ENCODE measurements around the gene DPP10.
A peak's percentile ranks its signal among the peaks of the same experiment; 100 is the strongest.

Gene DPP10

GRCh38 chr2:115160531-115161080 lies 718.2 kb downstream of the DPP10 start:
- no peak overlapping the region for H3K27ac ChIP-seq (replicated peaks; ENCODE audit: low read length)
- no peak overlapping the region for H2BK120ac ChIP-seq (ENCODE audit: low read depth, low read length)
- H3K9ac ChIP-seq (ENCODE audit: low read depth, low read length, poor library complexity) = no peak overlapping the region
- peak overlapping the region in 1 of 2 donors; percentile 35 for H3K4me3 ChIP-seq (ENCODE audit: low read length in 2 of 2)
- no peak overlapping the region for H2AK5ac ChIP-seq (ENCODE audit: low read depth, low read length)
- no peak overlapping the region for H2BK5ac ChIP-seq (ENCODE audit: low read length)
- H4K91ac ChIP-seq (ENCODE audit: low read depth, low read length, poor library complexity) = no peak overlapping the region
- no peak for DNase-seq (ENCODE audit: low spot score)
- H4K8ac ChIP-seq (ENCODE audit: low read depth, low read length) = no peak overlapping the region
- H3K4me2 ChIP-seq (ENCODE audit: insufficient read depth, low read length, poor library complexity, severe bottlenecking) = no peak overlapping the region
- H3K18ac ChIP-seq (ENCODE audit: low read length) = no peak overlapping the region
- no peak overlapping the region for H2BK12ac ChIP-seq (ENCODE audit: low read length)
- no peak overlapping the region for H2BK15ac ChIP-seq (ENCODE audit: low read length)
- peaks cover 7 to 61% (median 22%) of the 10 kb centered on the region in 3 experiments for H3K27me3 ChIP-seq (ENCODE audit: control insufficient read depth in 3 of 3, insufficient read depth in 3 of 3, low read depth in 1 of 3, low read length in 3 of 3)
- H3K79me1 ChIP-seq (ENCODE audit: low read depth, low read length) = no peaks in the 10 kb centered on the region
- H3K23ac ChIP-seq (ENCODE audit: low read depth, low read length, poor library complexity) = no peak overlapping the region
- H3K36me3 ChIP-seq (replicated peaks in 1 of 2; ENCODE audit: control insufficient read depth in 2 of 2, insufficient read depth in 2 of 2, low read length in 2 of 2) = no peaks in the 10 kb centered on the region
- no peak overlapping the region for H3K14ac ChIP-seq (ENCODE audit: low read length)
- peak overlapping the region; percentile 97 for H2AFZ ChIP-seq (ENCODE audit: low read length)
- no peak overlapping the region for H3K4ac ChIP-seq (ENCODE audit: low read length)
- WGBS, 2 donors (ENCODE audit: extremely low coverage in 2 of 2, insufficient read length in 2 of 2, insufficient replicate concordance in 1 of 2) = no CpG with 5 or more reads among the region's 12 CpGs
- peaks cover 0 to 4% of the 10 kb centered on the region in 2 donors for H3K9me3 ChIP-seq (replicated peaks in 1 of 2; ENCODE audit: control insufficient read depth in 2 of 2, insufficient read depth in 1 of 2, low read depth in 1 of 2, low read length in 2 of 2)
- H3K4me1 ChIP-seq (ENCODE audit: control insufficient read depth in 2 of 2, insufficient read depth in 1 of 2, low read depth in 1 of 2, low read length in 2 of 2) = peaks cover 0 to 5% of the 10 kb centered on the region in 2 donors

- H2AFZ ChIP-seq (ENCODE audit: low read length) = peak overlapping the region; percentile 97
- H3K27ac ChIP-seq (replicated peaks; ENCODE audit: low read length) = no peak overlapping the region
Observed at GRCh38 chr2:115161081-115161770, 718.8 kb downstream of the DPP10 start.

GRCh38 chr2:115161771-115162493 lies 719.5 kb downstream of the DPP10 start:
- Histone ChIP-seq H3K4ac (ENCODE audit: low read length) (no peak overlapping the region), H2BK5ac (ENCODE audit: low read length) (no peak overlapping the region), H3K9me3 (replicated peaks in 1 of 2; ENCODE audit: control insufficient read depth in 2 of 2, insufficient read depth in 1 of 2, low read depth in 1 of 2, low read length in 2 of 2) (peaks cover 0 to 4% of the 10 kb centered on the region in 2 donors), H3K23ac (ENCODE audit: low read depth, low read length, poor library complexity) (peak overlapping the region; percentile 20), H2BK120ac (ENCODE audit: low read depth, low read length) (no peak overlapping the region), H2AK5ac (ENCODE audit: low read depth, low read length) (peak overlapping the region; percentile 37), H3K14ac (ENCODE audit: low read length) (no peak overlapping the region), H4K8ac (ENCODE audit: low read depth, low read length) (no peak overlapping the region), H3K4me1 (ENCODE audit: control insufficient read depth in 2 of 2, insufficient read depth in 1 of 2, low read depth in 1 of 2, low read length in 2 of 2) (peaks cover 0 to 5% of the 10 kb centered on the region in 2 donors), H3K79me1 (ENCODE audit: low read depth, low read length) (no peaks in the 10 kb centered on the region), H3K4me2 (ENCODE audit: insufficient read depth, low read length, poor library complexity, severe bottlenecking) (peak overlapping the region; percentile 100), H2BK15ac (ENCODE audit: low read length) (no peak overlapping the region), H3K4me3 (ENCODE audit: low read length in 2 of 2) (peak overlapping the region; percentile 35 to 91), H4K91ac (ENCODE audit: low read depth, low read length, poor library complexity) (no peak overlapping the region), H3K27ac (replicated peaks; ENCODE audit: low read length) (no peak overlapping the region), H3K9ac (ENCODE audit: low read depth, low read length, poor library complexity) (peak overlapping the region; percentile 21), H2BK12ac (ENCODE audit: low read length) (no peak overlapping the region), H2AFZ (ENCODE audit: low read length) (peak overlapping the region; percentile 97), H3K36me3 (replicated peaks in 1 of 2; ENCODE audit: control insufficient read depth in 2 of 2, insufficient read depth in 2 of 2, low read length in 2 of 2) (no peaks in the 10 kb centered on the region), H3K18ac (ENCODE audit: low read length) (no peak overlapping the region), H3K27me3 (ENCODE audit: control insufficient read depth in 3 of 3, insufficient read depth in 3 of 3, low read depth in 1 of 3, low read length in 3 of 3) (peaks cover 7 to 61% (median 22%) of the 10 kb centered on the region in 3 experiments)
- DNase-seq (ENCODE audit: low spot score) = peak; percentile 43
- no CpG with 5 or more reads among the region's 83 CpGs for WGBS, 2 donors (ENCODE audit: extremely low coverage in 2 of 2, insufficient read length in 2 of 2, insufficient replicate concordance in 1 of 2)

More at GRCh38 chr2:115161081-115161770, 718.8 kb downstream of the DPP10 start:
- Histone ChIP-seq H3K79me1 (ENCODE audit: low read depth, low read length) (no peaks in the 10 kb centered on the region), H3K9me3 (replicated peaks in 1 of 2; ENCODE audit: control insufficient read depth in 2 of 2, insufficient read depth in 1 of 2, low read depth in 1 of 2, low read length in 2 of 2) (peaks cover 0 to 4% of the 10 kb centered on the region in 2 donors), H2BK12ac (ENCODE audit: low read length) (no peak overlapping the region), H4K8ac (ENCODE audit: low read depth, low read length) (no peak overlapping the region), H3K4me3 (ENCODE audit: low read length in 2 of 2) (peak overlapping the region; percentile 35 to 91), H2AK5ac (ENCODE audit: low read depth, low read length) (no peak overlapping the region), H2BK15ac (ENCODE audit: low read length) (no peak overlapping the region), H3K4ac (ENCODE audit: low read length) (no peak overlapping the region), H3K9ac (ENCODE audit: low read depth, low read length, poor library complexity) (no peak overlapping the region), H3K4me1 (ENCODE audit: control insufficient read depth in 2 of 2, insufficient read depth in 1 of 2, low read depth in 1 of 2, low read length in 2 of 2) (peaks cover 0 to 5% of the 10 kb centered on the region in 2 donors), H2BK5ac (ENCODE audit: low read length) (no peak overlapping the region), H4K91ac (ENCODE audit: low read depth, low read length, poor library complexity) (no peak overlapping the region), H3K18ac (ENCODE audit: low read length) (peak overlapping the region; percentile 91), H3K23ac (ENCODE audit: low read depth, low read length, poor library complexity) (peak overlapping the region; percentile 20), H3K4me2 (ENCODE audit: insufficient read depth, low read length, poor library complexity, severe bottlenecking) (peak overlapping the region; percentile 100), H3K36me3 (replicated peaks in 1 of 2; ENCODE audit: control insufficient read depth in 2 of 2, insufficient read depth in 2 of 2, low read length in 2 of 2) (no peaks in the 10 kb centered on the region), H3K14ac (ENCODE audit: low read length) (no peak overlapping the region), H3K27me3 (ENCODE audit: control insufficient read depth in 3 of 3, insufficient read depth in 3 of 3, low read depth in 1 of 3, low read length in 3 of 3) (peaks cover 7 to 61% (median 22%) of the 10 kb centered on the region in 3 experiments), H2BK120ac (ENCODE audit: low read depth, low read length) (no peak overlapping the region)
- WGBS, 2 donors (ENCODE audit: extremely low coverage in 2 of 2, insufficient read length in 2 of 2, insufficient replicate concordance in 1 of 2) = no CpG with 5 or more reads among the region's 86 CpGs
- DNase-seq (ENCODE audit: low spot score) = peak; percentile 68
